Karpas-422 (cell line): Measurements from ENCODE around the gene OOEP. TPM values are rescaled to one million over a fixed set of nuclear protein-coding genes. Genes with fewer than 3 reads are reported as not detected.

Source experiments
- DNase-seq: peaks from one replicate; pipeline ENCODE4 v3.0.0-alpha.2; 2015
- H2AFZ ChIP-seq: fragments of 200-600 bp; sonication (generic); 2 replicates; pipeline ENCODE4 v1.6.1; 2014; ENCODE audit warnings: antibody characterized with exemption, low read length, mixed read lengths
- H3K27ac ChIP-seq: fragments of 200-600 bp; sonication (generic); 2 replicates; pipeline ENCODE4 v1.5.1; 2014; ENCODE audit warnings: mild to moderate bottlenecking, low read length, moderate library complexity
- H3K27me3 ChIP-seq: fragments of 200-600 bp; sonication (generic); 2 replicates; pipeline ENCODE4 v1.6.1; 2014; ENCODE audit warnings: low read length, mixed read lengths
- H3K36me3 ChIP-seq: fragments of 200-600 bp; sonication (generic); 2 replicates; pipeline ENCODE4 v1.6.1; 2014; ENCODE audit warnings: low read length, mixed read lengths; ENCODE audit not compliant: insufficient read depth
- H3K4me1 ChIP-seq: fragments of 200-600 bp; sonication (generic); 2 replicates; pipeline ENCODE4 v1.6.1; 2014; ENCODE audit warnings: mild to moderate bottlenecking, low read length, mixed read lengths
- H3K4me2 ChIP-seq: fragments of 200-600 bp; sonication (generic); 2 replicates; pipeline ENCODE4 v1.6.1; 2014; ENCODE audit warnings: low read length, low read depth, mild to moderate bottlenecking; ENCODE audit not compliant: poor library complexity, severe bottlenecking
- H3K4me3 ChIP-seq: fragments of 200-600 bp; sonication (generic); 2 replicates; pipeline ENCODE4 v1.5.1; 2014; ENCODE audit warnings: mild to moderate bottlenecking, antibody characterized with exemption, low read length, mixed read lengths
- H3K79me2 ChIP-seq: fragments of 200-600 bp; sonication (generic); 2 replicates; pipeline ENCODE4 v1.6.1; 2014; ENCODE audit warnings: mild to moderate bottlenecking, low read length, mixed read lengths
- H3K9ac ChIP-seq: fragments of 200-600 bp; sonication (generic); 2 replicates; pipeline ENCODE4 v1.6.0; 2014; ENCODE audit warnings: low read length
- H3K9me2 ChIP-seq: fragments of 200-600 bp; sonication (generic), shearing (Covaris generic); replicated peaks from 2 replicates; pipeline ENCODE4 v1.6.0; 2014; ENCODE audit warnings: mild to moderate bottlenecking, low read length, moderate library complexity; ENCODE audit not compliant: insufficient read depth
- H3K9me3 ChIP-seq: fragments of 300-700, 200-600 bp; sonication (generic); 2 replicates; pipeline ENCODE4 v1.6.1; 2014; ENCODE audit warnings: low read length, mixed read lengths
- H4K20me1 ChIP-seq: fragments of 200-600 bp; sonication (generic); 2 replicates; pipeline ENCODE4 v1.6.1; 2014; ENCODE audit warnings: mild to moderate bottlenecking, antibody characterized with exemption, low read length, low read depth; ENCODE audit not compliant: insufficient read depth
- total RNA-seq: library from RNA; depleted of rRNA; stranded (reverse); fragments of >200 nt; shearing (Covaris generic); gene quantifications from 2 replicates; pipeline ENCODE4 v1.2.3, GENCODE V29; 2014; ENCODE audit warnings: low replicate concordance

Gene OOEP
- total RNA-seq, 1 experiment from 2014 or later, result not detected

- no peak overlapping the region for H2AFZ ChIP-seq
- H3K79me2 ChIP-seq, result no peaks in the 10 kb centered on the region
- H3K4me1 ChIP-seq, result no peaks in the 10 kb centered on the region
- no peaks in the 10 kb centered on the region for H3K36me3 ChIP-seq
- no peaks in the 10 kb centered on the region for H3K9me3 ChIP-seq
- H3K4me2 ChIP-seq, result no peak overlapping the region
- no peak overlapping the region for H3K9ac ChIP-seq
- H4K20me1 ChIP-seq, result no peaks in the 10 kb centered on the region
- H3K4me3 ChIP-seq, result no peak overlapping the region
- DNase-seq, result no peak
- no peak overlapping the region for H3K27ac ChIP-seq
- no peaks in the 10 kb centered on the region for H3K27me3 ChIP-seq
- H3K9me2 ChIP-seq, result no peaks in the 10 kb centered on the region
Measured at GRCh38 chr6:73363537-73363875, 6.2 kb downstream of the OOEP start.

GRCh38 chr6:73362869-73363536 lies 6.7 kb downstream of the OOEP start:
- Histone ChIP-seq H3K79me2 (no peaks in the 10 kb centered on the region), H3K9ac (no peak overlapping the region), H4K20me1 (no peaks in the 10 kb centered on the region), H3K4me1 (no peaks in the 10 kb centered on the region), H3K27me3 (no peaks in the 10 kb centered on the region), H3K4me3 (no peak overlapping the region), H3K9me2 (no peaks in the 10 kb centered on the region), H3K27ac (no peak overlapping the region), H2AFZ (no peak overlapping the region), H3K36me3 (no peaks in the 10 kb centered on the region), H3K4me2 (no peak overlapping the region), H3K9me3 (no peaks in the 10 kb centered on the region)
- DNase-seq, result no peak

- no peak for DNase-seq
- H3K79me2 ChIP-seq, result no peaks in the 10 kb centered on the region
- no peaks in the 10 kb centered on the region for H3K27me3 ChIP-seq
- H3K4me2 ChIP-seq, result no peak within 1 kb of the TSS
- H3K4me3 ChIP-seq, result no peak within 1 kb of the TSS
- no peaks in the 10 kb centered on the region for H3K4me1 ChIP-seq
- H3K9me2 ChIP-seq, result no peaks in the 10 kb centered on the region
- H2AFZ ChIP-seq, result no peak within 1 kb of the TSS
- H3K27ac ChIP-seq, result no peak within 1 kb of the TSS
- no peak within 1 kb of the TSS for H3K9ac ChIP-seq
- no peaks in the 10 kb centered on the region for H3K9me3 ChIP-seq
- no peaks in the 10 kb centered on the region for H3K36me3 ChIP-seq
- no peaks in the 10 kb centered on the region for H4K20me1 ChIP-seq
Measured at GRCh38 chr6:73362358-73362757, 7.3 kb downstream of the OOEP start, which contains the start of gene KHDC3L. Gene KHDC3L, plus strand, starts transcription at chr6:73362658. Its CDS starts 72 bp downstream, at chr6:73362730.

- Histone ChIP-seq H2AFZ (no peak within 1 kb of the TSS), H4K20me1 (no peaks in the 10 kb centered on the region), H3K4me1 (no peaks in the 10 kb centered on the region), H3K4me3 (no peak within 1 kb of the TSS), H3K27me3 (no peaks in the 10 kb centered on the region), H3K9ac (no peak within 1 kb of the TSS), H3K79me2 (no peaks in the 10 kb centered on the region), H3K4me2 (no peak within 1 kb of the TSS), H3K27ac (no peak within 1 kb of the TSS), H3K9me2 (no peaks in the 10 kb centered on the region), H3K36me3 (no peaks in the 10 kb centered on the region), H3K9me3 (no peaks in the 10 kb centered on the region)
- no peak for DNase-seq
Measured at GRCh38 chr6:73353636-73354593, 15.8 kb downstream of the OOEP start, which contains the start of gene DPPA5. Gene DPPA5, minus strand, starts transcription at chr6:73354276. Its CDS starts 51 bp downstream, at chr6:73354225.

GRCh38 chr6:73349311-73349710 lies 20.4 kb downstream of the OOEP start:
- H3K4me3 ChIP-seq, result no peak overlapping the region
- no peak overlapping the region for H3K9ac ChIP-seq
- H2AFZ ChIP-seq, result no peak overlapping the region
- no peaks in the 10 kb centered on the region for H3K36me3 ChIP-seq
- no peaks in the 10 kb centered on the region for H3K27me3 ChIP-seq
- H3K9me2 ChIP-seq, result no peaks in the 10 kb centered on the region
- H3K4me2 ChIP-seq, result no peak overlapping the region
- no peak for DNase-seq
- no peaks in the 10 kb centered on the region for H4K20me1 ChIP-seq
- H3K4me1 ChIP-seq, result no peaks in the 10 kb centered on the region
- no peaks in the 10 kb centered on the region for H3K9me3 ChIP-seq
- no peak overlapping the region for H3K27ac ChIP-seq
- H3K79me2 ChIP-seq, result no peaks in the 10 kb centered on the region

GRCh38 chr6:73348550-73349204 lies 21.0 kb downstream of the OOEP start:
- no peak overlapping the region for H3K27ac ChIP-seq
- H2AFZ ChIP-seq, result no peak overlapping the region
- H3K9ac ChIP-seq, result no peak overlapping the region
- H3K27me3 ChIP-seq, result no peaks in the 10 kb centered on the region
- no peak for DNase-seq
- H4K20me1 ChIP-seq, result no peaks in the 10 kb centered on the region
- no peaks in the 10 kb centered on the region for H3K36me3 ChIP-seq
- no peaks in the 10 kb centered on the region for H3K9me2 ChIP-seq
- no peaks in the 10 kb centered on the region for H3K79me2 ChIP-seq
- H3K4me2 ChIP-seq, result no peak overlapping the region
- H3K4me3 ChIP-seq, result no peak overlapping the region
- no peaks in the 10 kb centered on the region for H3K9me3 ChIP-seq
- no peaks in the 10 kb centered on the region for H3K4me1 ChIP-seq

GRCh38 chr6:73343164-73343563 lies 26.5 kb downstream of the OOEP start:
- no peak overlapping the region for H2AFZ ChIP-seq
- H3K4me2 ChIP-seq, result no peak overlapping the region
- H3K79me2 ChIP-seq, result no peaks in the 10 kb centered on the region
- H3K36me3 ChIP-seq, result no peaks in the 10 kb centered on the region
- no peak overlapping the region for H3K4me3 ChIP-seq
- peaks cover 8% of the 10 kb centered on the region for H3K4me1 ChIP-seq
- DNase-seq, result no peak
- H4K20me1 ChIP-seq, result no peaks in the 10 kb centered on the region
- no peak overlapping the region for H3K9ac ChIP-seq
- H3K27me3 ChIP-seq, result no peaks in the 10 kb centered on the region
- no peaks in the 10 kb centered on the region for H3K9me2 ChIP-seq
- no peak overlapping the region for H3K27ac ChIP-seq
- no peaks in the 10 kb centered on the region for H3K9me3 ChIP-seq

GRCh38 chr6:73342174-73342573 lies 27.5 kb downstream of the OOEP start:
- Histone ChIP-seq H3K9ac (no peak overlapping the region), H3K9me3 (no peaks in the 10 kb centered on the region), H3K79me2 (no peaks in the 10 kb centered on the region), H3K27ac (no peak overlapping the region), H3K9me2 (no peaks in the 10 kb centered on the region), H4K20me1 (no peaks in the 10 kb centered on the region), H2AFZ (no peak overlapping the region), H3K36me3 (no peaks in the 10 kb centered on the region), H3K4me3 (no peak overlapping the region), H3K4me1 (peaks cover 8% of the 10 kb centered on the region), H3K4me2 (no peak overlapping the region), H3K27me3 (no peaks in the 10 kb centered on the region)
- DNase-seq, result no peak
